AG04449 (cell line): Measurements from ENCODE around the gene DCLRE1C.
"Not testable (repeated sequence)": the region's sequence is repeated elsewhere in the genome, so short reads cannot be mapped to it uniquely, and the experiment has no call there.

ENCODE experiments used
- CTCF ChIA-PET: fragments of 350-600 bp; formaldehyde crosslinking; extraction: SDS; loops from one replicate; lab custom pipeline; 2021; ENCODE audit warnings: antibody characterized with exemption; lab: Yijun Ruan, JAX
- POLR2A ChIA-PET: fragments of 400-600, 350-600 bp; formaldehyde crosslinking; extraction: SDS; loops from one replicate; lab custom pipeline; 2020; ENCODE audit warnings: antibody characterized with exemption, inconsistent platforms; lab: Yijun Ruan, JAX
- DNase-seq: peaks from one replicate; pipeline ENCODE4 v3.0.0-alpha.2; 2010; ENCODE audit warnings: low read depth, low spot score
- H3K4me3 ChIP-seq: 2 replicates; pipeline ENCODE4 v1.5.1; 2011; ENCODE audit warnings: low read depth, mild to moderate bottlenecking, control low read depth, low read length
- TF ChIP-seq, protein P1 (sequence below): IDR thresholded peaks from one replicate; pipeline ENCODE4 v1.5.1; 2011; ENCODE audit warnings: mild to moderate bottlenecking, moderate library complexity, low read length, control low read depth, inconsistent platforms; ENCODE audit not compliant: insufficient read depth; ENCODE audit errors: missing control alignments

DCLRE1C gene

GRCh38 chr10:14938971-14939370 lies 14.9 kb downstream of the DCLRE1C start:
- DNase-seq, H3K4me3 ChIP-seq, CTCF ChIA-PET, POLR2A ChIA-PET: not testable (repeated sequence)

DNA sequence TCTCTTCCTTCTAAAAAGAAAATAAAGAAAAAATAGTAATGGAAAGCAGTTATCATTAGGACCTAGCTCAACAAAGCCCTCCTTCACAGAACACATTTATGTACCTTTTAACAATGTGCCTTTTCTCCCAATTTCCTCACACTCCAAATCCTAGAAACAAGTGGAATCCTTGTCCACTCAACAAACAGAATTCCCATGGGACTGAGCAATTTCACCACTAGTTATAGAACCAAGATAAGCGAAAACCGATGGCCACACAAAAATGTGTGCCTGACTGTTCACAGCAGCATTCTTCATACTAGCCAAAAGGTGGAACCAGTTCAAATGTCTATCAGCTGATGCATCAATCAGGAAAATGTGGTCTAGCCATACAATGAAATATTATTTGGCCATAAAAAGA lies 17.3 kb downstream of the DCLRE1C start:
- no peak overlapping the region for H3K4me3 ChIP-seq
- CTCF ChIA-PET = interaction anchor here (2.1 kb wide), 1 partner anchor 11 kb away, joined by 4 read pairs; no protein-coding TSS in a partner anchor
- DNase-seq = no peak
- POLR2A ChIA-PET = no interaction called here
- TF ChIP-seq, protein P1, sequence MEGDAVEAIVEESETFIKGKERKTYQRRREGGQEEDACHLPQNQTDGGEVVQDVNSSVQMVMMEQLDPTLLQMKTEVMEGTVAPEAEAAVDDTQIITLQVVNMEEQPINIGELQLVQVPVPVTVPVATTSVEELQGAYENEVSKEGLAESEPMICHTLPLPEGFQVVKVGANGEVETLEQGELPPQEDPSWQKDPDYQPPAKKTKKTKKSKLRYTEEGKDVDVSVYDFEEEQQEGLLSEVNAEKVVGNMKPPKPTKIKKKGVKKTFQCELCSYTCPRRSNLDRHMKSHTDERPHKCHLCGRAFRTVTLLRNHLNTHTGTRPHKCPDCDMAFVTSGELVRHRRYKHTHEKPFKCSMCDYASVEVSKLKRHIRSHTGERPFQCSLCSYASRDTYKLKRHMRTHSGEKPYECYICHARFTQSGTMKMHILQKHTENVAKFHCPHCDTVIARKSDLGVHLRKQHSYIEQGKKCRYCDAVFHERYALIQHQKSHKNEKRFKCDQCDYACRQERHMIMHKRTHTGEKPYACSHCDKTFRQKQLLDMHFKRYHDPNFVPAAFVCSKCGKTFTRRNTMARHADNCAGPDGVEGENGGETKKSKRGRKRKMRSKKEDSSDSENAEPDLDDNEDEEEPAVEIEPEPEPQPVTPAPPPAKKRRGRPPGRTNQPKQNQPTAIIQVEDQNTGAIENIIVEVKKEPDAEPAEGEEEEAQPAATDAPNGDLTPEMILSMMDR = no peak

GRCh38 chr10:14930610-14931009 lies 23.3 kb downstream of the DCLRE1C start:
- DNase-seq = no peak
- ChIA-PET CTCF (no interaction called here), POLR2A (no interaction called here)
- TF ChIP-seq, protein P1 = no peak
- H3K4me3 ChIP-seq = no peak overlapping the region

- TF ChIP-seq, protein P1 = no peak
- ChIA-PET CTCF (interaction anchor here (1.3 kb wide), 1 partner anchor 28 kb away, joined by 3 read pairs; no protein-coding TSS in a partner anchor), POLR2A (no interaction called here)
- H3K4me3 ChIP-seq = no peak overlapping the region
- no peak for DNase-seq
Observed at GRCh38 chr10:14926722-14927416, 27.0 kb downstream of the DCLRE1C start.

- DNase-seq = no peak
- TF ChIP-seq, protein P1 = no peak
- POLR2A ChIA-PET = no interaction called here
- CTCF ChIA-PET = interaction anchor here (1.3 kb wide), 1 partner anchor 27 kb away, joined by 3 read pairs; no protein-coding TSS in a partner anchor
- H3K4me3 ChIP-seq = no peak overlapping the region
Observed at GRCh38 chr10:14926061-14926470, 27.8 kb downstream of the DCLRE1C start.

DNA sequence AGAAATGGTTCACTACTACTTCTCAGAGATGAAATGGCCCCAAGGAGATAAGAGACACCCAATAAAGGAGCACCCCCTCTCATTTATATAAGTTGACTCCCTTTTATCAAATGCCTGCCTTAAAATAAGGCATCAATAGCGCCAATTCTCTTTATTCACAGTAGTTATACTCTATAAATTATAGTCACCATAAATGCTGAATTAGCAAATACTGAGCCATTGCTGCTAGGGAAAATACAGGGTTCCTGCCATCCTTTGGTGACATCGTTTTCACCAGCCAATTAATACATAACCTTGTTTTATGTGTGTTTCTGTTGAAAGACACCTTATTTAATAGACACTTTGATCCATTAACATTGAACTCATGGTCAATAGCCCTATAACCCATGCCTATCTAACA lies 28.6 kb downstream of the DCLRE1C start:
- TF ChIP-seq, protein P1 = no peak
- POLR2A ChIA-PET = no interaction called here
- H3K4me3 ChIP-seq = no peak overlapping the region
- CTCF ChIA-PET = no interaction called here
- DNase-seq = no peak

GRCh38 chr10:14924013-14924412 lies 29.9 kb downstream of the DCLRE1C start:
- CTCF ChIA-PET = no interaction called here
- POLR2A ChIA-PET = no interaction called here
- no peak overlapping the region for H3K4me3 ChIP-seq
- no peak for DNase-seq
- TF ChIP-seq, protein P1 = no peak
